ENCODE results near the gene CACNB3. TPM values are rescaled to one million over a fixed set of nuclear protein-coding genes. Genes with fewer than 3 reads are reported as not detected.

The CACNB3 gene
- total and polyA plus RNA-seq, 2 of the 8 experiments (the other 6 are each of a cell fraction or from before 2014, with no cell fraction given): 12.5 to 16.0 TPM

GRCh38 chr12:48816143-48816854 is 2.0 kb upstream of the CACNB3 start:
- H3K23me2 ChIP-seq (ENCODE audit: low read depth, low read length): peaks cover 34% of the 10 kb centered on the region; the same call in 1 of the 2 replicates
- WGBS, 2 experiments (ENCODE audit: extremely low coverage in 1 of 2, insufficient coverage in 1 of 2, insufficient read length in 1 of 2, insufficient replicate concordance in 2 of 2, low coverage in 1 of 2, low lambda C conversion rate in 2 of 2, missing lambda C conversion rate in 1 of 2): 59% methylated on average over 3 of the region's 3 CpGs; no CpG with 5 or more reads in 1 of the 2 experiments
- no peak overlapping the region for H2BK12ac ChIP-seq (ENCODE audit: low read depth, low read length)
- H4K8ac ChIP-seq (ENCODE audit: extremely low read depth, insufficient read depth, low read length): no peak overlapping the region
- no peak overlapping the region for H3K9ac ChIP-seq (replicated peaks in 1 of 4; ENCODE audit: extremely low read depth in 1 of 4, low read depth in 3 of 4, low read length in 3 of 4)
- peak overlapping the region; percentile 59 to 94 (median 88); a peak in 4 of 8 replicates for H3K4me3 ChIP-seq (ENCODE audit: extremely low read depth in 1 of 4, insufficient read depth in 2 of 4, low read depth in 3 of 4, low read length in 4 of 4)
- H3K23ac ChIP-seq (ENCODE audit: insufficient read length): no peak overlapping the region
- FAIRE-seq: no peak
- H3K4me2 ChIP-seq (ENCODE audit: insufficient read depth in 1 of 2, low read depth in 2 of 2, low read length in 2 of 2): peak overlapping the region; percentile 86 to 96
- no peaks in the 10 kb centered on the region for H3K79me2 ChIP-seq (ENCODE audit: control insufficient read depth in 1 of 2, insufficient read depth in 2 of 2, low read length in 2 of 2)
- no peaks in the 10 kb centered on the region for H3K9me3 ChIP-seq (ENCODE audit: insufficient read depth in 2 of 2, low read depth in 1 of 2, low read length in 1 of 2)
- H3K18ac ChIP-seq (ENCODE audit: extremely low read depth, low read length): no peak overlapping the region
- no peak overlapping the region for H2AFZ ChIP-seq (ENCODE audit: low read length)
- POLR2A ChIA-PET (ENCODE audit: partially characterized antibody): interaction anchor here (1.0 to 5.5 kb wide), 10 partner anchors 11 to 153 kb away, joined by 3 to 23 read pairs (median 4); partner anchors contain the start of genes ADCY6, DDX23, KANSL2 and RND1
- DNase-seq (ENCODE audit: low read depth in 1 of 2, low spot score in 2 of 2): no peak
- no peak overlapping the region for H3K14ac ChIP-seq (ENCODE audit: insufficient read length)
- no peak overlapping the region for H4K91ac ChIP-seq (replicated peaks; ENCODE audit: insufficient read length, low read length)
- no peak overlapping the region for H2BK20ac ChIP-seq (ENCODE audit: low read length)
- CTCF ChIA-PET (ENCODE audit: partially characterized antibody): interaction anchor here (0.5 to 12.1 kb wide), 21 partner anchors 11 to 278 kb away, joined by 3 to 121 read pairs (median 5); partner anchors contain the start of genes ADCY6, ARF3, DDX23 and WNT1
- peak; percentile 31 for TF ChIP-seq RNF2 (IDR thresholded peaks at IDR 0.05; ENCODE audit: borderline replicate concordance, low read depth, low read length, missing control alignments, poor library complexity, severe bottlenecking)
- TF ChIP-seq CEBPB (IDR thresholded peaks at IDR 0.05; ENCODE audit: low read depth, low read length): no peak
- no peak for TF ChIP-seq RFX5 (IDR thresholded peaks at IDR 0.05; ENCODE audit: borderline replicate concordance, low read depth, low read length)
- TF ChIP-seq SUZ12 (IDR thresholded peaks at IDR 0.05; ENCODE audit: low read length): 0 out of 2 replicates have a peak, but pooled peaks have one; percentile 24
- TF ChIP-seq TEAD4 (IDR thresholded peaks at IDR 0.05; ENCODE audit: low read depth, low read length): no peak
- no peak for TF ChIP-seq SIRT6 (IDR thresholded peaks at IDR 0.05; ENCODE audit: low read length)
- no peak for TF ChIP-seq BACH1 (IDR thresholded peaks at IDR 0.05; ENCODE audit: low read length)
- TF ChIP-seq TAF1 (IDR thresholded peaks at IDR 0.05; ENCODE audit: low read depth, low read length): no peak
- no peaks in the 10 kb centered on the region for H3K79me1 ChIP-seq (ENCODE audit: low read depth, low read length)
- no peak overlapping the region for H2BK5ac ChIP-seq (ENCODE audit: low read depth, low read length)
- H2BK15ac ChIP-seq (ENCODE audit: low read length): 0 out of 2 replicates have a peak overlapping the region, but pooled peaks have one; percentile 61
- H3K4ac ChIP-seq (replicated peaks; ENCODE audit: insufficient read length, low read depth, low read length): no peak overlapping the region
- no peak overlapping the region for H2BK120ac ChIP-seq (replicated peaks; ENCODE audit: low read depth, low read length)
- no peak overlapping the region for H4K5ac ChIP-seq (ENCODE audit: insufficient read length, low read depth, low read length)
- H3K27me3 ChIP-seq (replicated peaks in 1 of 4; ENCODE audit: control insufficient read depth in 3 of 4, extremely low read depth in 1 of 4, insufficient read depth in 3 of 4, low read length in 3 of 4): peaks cover 17 to 47% (median 42%) of the 10 kb centered on the region in 4 experiments
- peaks cover 0 to 27% (median 21%) of the 10 kb centered on the region in 4 experiments; a peak in 6 of 7 replicates for H3K4me1 ChIP-seq (replicated peaks in 1 of 4; ENCODE audit: control insufficient read depth in 3 of 4, insufficient read depth in 4 of 4, low read length in 3 of 4)
- H3K56ac ChIP-seq (replicated peaks; ENCODE audit: insufficient read length, low read depth, low read length): no peak overlapping the region
- H4K20me1 ChIP-seq (replicated peaks in 1 of 2; ENCODE audit: control insufficient read depth in 1 of 2, insufficient read depth in 2 of 2, low read length in 2 of 2): peaks cover 0 to 3% of the 10 kb centered on the region in 2 experiments
- H2AK5ac ChIP-seq (ENCODE audit: low read depth, low read length): no peak overlapping the region
- H3K27ac ChIP-seq (ENCODE audit: low read depth, low read length): no peak overlapping the region
- H3K36me3 ChIP-seq (ENCODE audit: control insufficient read depth in 2 of 4, insufficient read depth in 4 of 4, low read length in 3 of 4): no peaks in the 10 kb centered on the region

Measured in H1 (cell line).